CD4-positive, alpha-beta T cell treated with Interleukin-12 subunit alpha and Interleukin-12 subunit beta, for 1 hour (primary cell): ENCODE results near the gene PTPN13.

Experiments
- DNase-seq: peaks from one replicate; pipeline ENCODE4 v3.0.0-alpha.2; 2020

PTPN13 gene

DNA sequence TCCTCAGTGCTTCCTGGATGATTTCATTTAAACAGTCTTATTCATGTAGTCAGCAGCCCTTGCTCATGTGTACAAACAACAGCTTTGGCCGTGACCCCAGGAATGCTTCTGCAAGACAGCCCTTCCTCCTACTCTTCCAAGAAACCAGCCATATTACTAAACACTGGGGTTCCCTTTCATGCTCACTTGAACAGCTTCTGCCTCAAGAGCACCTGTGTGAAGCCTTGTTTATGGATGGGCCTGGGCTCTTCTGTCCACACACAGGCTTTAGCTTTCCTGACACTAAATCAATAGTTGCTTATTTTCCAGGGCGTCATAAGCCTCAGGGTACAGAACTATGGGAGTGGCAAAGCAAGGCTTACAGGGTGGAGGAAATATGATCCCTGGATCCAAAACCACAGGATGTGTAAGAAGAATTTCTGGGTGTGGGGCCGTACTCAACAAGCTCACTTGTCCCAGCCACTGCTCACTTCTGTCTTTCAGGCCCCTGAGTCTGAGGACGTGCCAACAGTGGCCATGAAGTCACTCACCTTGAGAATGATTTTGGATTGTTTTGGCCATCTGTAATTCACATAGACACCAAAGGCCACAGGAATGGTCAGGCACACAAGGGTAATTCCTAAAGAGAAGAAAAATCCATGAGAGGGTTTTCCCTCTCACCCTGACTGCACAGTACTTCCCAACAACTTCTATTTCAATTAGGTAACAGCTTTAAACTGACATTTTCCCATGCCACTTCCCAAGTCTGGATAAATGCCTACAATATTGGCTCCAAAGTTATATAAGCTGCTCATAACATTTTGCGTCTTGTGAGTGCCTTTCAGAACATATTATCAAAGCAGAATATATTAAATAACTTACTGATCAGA is 237.4 kb downstream of the PTPN13 start:
- no peak for DNase-seq

DNA sequence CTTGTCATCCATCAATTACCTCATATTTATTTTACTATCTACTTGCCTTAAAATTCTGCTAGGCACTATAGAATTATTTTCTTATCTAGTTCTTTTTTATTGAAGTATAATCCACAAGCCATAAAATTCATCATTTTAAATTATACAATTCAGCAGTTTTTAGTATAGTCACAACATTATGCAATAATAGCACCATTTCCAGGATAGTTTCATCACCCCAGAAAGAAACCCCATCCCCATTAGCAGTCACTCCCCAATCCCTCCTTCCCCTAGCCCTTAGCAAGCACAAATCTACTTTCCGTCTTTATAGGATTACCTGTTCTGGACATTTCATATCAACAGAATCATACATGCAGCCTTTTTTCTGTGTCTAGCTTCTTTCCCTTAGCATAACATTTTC is 239.5 kb downstream of the PTPN13 start:
- no peak for DNase-seq

DNA sequence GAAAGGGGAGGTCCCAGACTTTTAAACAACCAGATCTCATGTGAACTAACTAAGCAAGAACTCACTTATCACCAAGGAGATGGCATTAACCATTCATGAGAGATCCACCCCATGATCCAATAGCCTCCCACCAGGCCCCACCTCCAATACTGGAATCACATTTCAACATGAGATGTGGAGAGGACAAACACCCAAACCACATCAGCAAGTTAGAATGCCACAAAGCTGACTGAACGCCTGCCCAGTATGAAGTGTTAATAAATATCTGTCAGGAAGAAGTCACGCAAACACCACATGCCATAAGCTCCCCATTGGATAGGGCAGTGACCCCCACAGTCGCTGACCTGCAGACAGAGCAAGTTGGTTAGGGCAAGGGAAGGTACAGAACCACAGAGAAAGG is 240.8 kb downstream of the PTPN13 start:
- no peak for DNase-seq

- DNase-seq, result no peak
Measured at GRCh38 chr4:86835677-86836076, 241.6 kb downstream of the PTPN13 start.

- DNase-seq, result no peak
Measured at GRCh38 chr4:86837691-86838503, 243.8 kb downstream of the PTPN13 start.

DNA sequence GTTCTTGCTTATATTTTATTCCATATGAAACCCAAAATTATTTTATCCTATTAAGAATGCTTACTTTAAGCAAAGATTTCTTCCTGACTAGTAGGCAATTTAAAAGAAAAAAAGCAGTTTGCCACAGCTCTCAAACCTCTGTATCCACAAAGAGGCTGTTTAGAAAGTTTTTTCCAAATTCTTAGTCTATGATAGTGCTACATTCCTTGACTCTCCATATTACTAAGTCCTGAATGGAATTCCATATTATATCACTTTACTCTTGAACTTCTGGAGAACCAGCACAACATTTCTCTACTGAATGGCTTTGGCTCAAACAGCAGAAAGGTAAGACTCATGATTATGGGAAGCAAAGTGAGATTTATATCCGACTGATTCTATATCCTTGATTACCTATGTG is 246.7 kb downstream of the PTPN13 start:
- DNase-seq, result no peak

GRCh38 chr4:86841309-86841708 is 247.2 kb downstream of the PTPN13 start:
- no peak for DNase-seq

DNA sequence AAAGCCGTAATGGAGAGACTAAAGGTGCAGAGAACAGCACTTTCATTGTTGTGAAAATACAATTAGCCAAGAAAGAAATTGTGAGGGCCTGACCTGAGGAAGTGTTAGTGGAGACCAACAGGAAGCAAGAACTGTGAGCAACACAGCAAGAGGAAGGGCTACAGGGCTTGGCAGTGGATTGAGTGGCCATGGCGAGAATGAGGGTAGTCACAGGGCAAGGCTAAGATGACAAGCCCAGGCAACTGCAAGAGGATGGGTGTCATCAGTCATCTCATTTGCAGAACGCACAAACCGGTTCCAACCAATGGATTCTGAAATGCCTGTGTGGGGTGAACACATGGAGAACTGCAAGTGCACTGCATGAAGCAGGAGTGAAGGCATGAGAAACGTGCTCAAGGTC is 251.5 kb downstream of the PTPN13 start:
- DNase-seq, result no peak

DNA sequence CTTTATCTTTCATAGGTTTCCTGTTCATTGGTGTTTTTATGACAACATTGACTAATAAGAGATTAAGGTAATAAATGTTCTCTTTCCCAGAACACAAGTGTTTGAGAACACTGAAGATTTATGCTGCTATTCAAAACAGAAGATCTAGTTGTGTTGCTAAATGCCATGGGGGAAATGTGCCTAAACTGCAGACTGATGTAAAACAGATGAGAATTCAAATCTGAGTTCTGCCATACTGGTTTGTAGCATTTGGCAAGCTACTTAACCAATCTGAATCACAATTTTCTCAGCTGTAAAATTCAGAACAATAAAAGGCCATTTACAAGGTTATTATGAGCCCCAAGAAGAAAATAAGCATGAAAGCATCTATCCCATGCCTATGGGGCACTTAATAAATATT is 252.8 kb downstream of the PTPN13 start:
- DNase-seq, result no peak

DNA sequence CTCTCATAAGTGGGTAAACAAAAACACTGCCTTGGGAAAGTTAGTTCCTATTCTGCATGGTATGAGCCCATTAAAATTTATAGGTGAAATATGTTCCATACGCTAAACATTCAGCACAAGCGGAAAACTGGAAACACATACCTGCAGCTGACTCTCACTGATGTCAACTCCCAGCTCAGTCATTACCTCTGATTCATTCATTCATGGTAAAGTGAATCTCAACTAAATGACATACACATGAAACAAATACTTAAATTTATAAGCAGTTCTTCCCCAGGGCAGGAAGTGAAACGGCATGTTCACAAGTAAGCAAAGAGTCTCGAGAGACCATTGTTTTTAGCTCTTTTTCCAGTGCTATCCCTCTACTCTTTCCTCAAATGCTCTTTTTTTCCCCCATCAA is 253.5 kb downstream of the PTPN13 start:
- DNase-seq, result no peak

DNA sequence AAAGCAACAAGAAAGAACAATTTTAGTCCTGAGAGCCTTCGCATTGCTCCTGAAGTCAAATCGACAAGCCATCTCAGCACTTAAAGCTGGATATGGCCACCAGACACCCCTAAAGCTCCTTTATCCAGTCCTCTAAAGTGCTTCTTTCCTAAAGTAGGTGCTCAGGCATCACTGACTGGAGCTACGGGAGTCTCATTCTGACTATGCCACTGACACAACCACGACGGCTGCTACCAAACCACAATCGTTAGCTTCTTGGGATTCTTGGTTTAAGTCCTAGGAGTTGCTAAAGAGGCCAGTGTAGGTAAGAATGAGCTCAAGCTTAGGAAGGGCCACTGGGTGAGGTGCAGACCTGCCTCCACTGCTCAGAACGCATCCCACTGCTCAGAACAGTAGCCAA is 254.0 kb downstream of the PTPN13 start:
- DNase-seq, result no peak

- no peak for DNase-seq
Measured at GRCh38 chr4:86848732-86849619, 254.9 kb downstream of the PTPN13 start, which contains the start of gene SLC10A6. Gene SLC10A6, minus strand, starts transcription at chr4:86849384. Its CDS starts 269 bp downstream, at chr4:86849115.

DNA sequence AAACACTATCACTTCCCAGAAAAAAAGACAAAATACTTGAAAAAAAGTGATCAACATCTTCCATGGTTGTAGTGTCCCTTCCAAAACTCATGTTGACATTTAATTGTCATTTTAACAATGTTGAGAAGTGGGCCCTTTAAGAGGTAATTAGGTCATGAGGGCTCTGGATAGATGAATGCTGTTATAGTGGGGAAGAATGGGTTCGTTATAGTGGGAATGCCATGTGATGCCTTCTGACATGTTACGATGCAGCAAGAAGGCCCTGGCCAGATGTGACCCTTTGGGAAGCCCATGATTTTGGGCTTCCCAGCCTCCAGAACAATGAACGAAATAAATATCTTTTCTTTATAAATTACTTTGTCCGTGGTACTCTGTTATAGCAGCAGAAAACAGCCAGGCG is 259.1 kb downstream of the PTPN13 start:
- DNase-seq, result no peak

DNA sequence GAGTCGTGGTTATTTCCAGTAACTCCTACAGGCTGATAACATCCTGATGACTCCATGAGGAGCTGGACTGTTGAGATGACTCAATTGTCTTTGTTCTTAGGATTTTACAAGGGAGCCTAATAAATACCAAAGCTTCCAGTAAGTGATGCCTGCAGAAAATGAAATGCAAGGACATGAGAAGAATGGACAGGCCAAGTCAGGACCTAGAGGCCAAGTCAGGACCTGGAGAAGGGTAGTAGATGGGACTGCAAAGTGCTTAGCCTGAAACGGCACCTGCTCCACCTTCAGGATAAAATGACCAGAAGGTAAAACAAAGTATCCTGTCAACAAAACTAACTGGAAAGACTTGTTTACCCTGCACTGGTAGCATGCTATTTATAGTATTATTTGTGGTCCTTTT is 261.5 kb downstream of the PTPN13 start:
- no peak for DNase-seq

DNA sequence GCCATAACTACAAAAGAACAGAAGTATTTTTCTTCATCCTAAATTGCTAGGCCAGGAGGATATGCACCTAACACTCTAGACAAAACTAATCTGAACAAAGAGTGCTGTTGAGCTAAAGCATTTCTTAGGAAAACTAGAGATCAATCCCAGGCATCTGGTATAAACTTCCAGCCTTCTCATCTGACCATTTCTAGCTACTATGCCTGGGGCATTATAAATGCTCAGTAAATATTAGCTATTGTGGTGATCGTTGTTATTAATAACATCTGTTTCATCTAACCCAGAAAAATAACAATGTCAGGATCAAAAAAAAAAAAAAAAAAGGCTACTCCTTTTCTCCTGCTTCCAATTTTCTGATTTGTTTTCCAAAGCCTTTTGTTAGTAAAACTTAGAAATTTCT is 262.8 kb downstream of the PTPN13 start:
- no peak for DNase-seq

DNA sequence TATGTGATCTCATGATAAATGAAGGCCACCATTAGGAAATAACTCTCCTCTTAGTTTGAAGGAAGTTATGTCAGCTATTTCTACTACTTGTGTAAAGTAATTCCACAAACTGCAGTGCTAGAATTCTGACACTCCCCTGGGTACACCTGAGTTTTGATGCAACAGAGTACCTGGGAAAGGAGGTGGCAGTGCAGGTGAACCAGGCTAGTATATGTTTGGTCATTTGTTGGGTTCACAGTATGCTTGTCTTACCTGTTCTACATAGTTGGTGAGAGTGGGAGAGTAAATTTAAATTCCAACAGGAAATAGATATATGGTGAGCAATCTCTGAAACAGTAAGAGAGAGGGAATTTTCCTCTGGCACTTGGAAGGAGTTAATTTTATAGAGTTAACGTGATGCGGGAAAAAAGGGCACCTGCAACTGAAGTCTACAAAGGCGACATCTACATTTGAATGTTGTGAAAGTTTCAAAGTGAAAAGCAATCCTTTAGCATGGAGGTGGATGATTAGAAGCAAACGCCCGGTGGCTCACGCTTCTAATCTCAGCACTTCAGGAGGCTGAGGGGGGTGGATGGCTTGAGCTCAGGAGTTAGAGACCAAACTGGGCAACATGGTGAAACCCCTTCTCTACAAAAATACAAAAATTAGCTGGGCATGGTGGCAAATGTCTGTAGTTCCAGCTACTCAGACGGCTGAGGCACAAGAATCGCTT is 263.4 kb downstream of the PTPN13 start:
- DNase-seq, result no peak
